ENCODE results near the gene DNLZ. TPM values are rescaled to one million over a fixed set of nuclear protein-coding genes. Genes with fewer than 3 reads are reported as not detected.
"Not testable (repeated sequence)": the region's sequence is repeated elsewhere in the genome, so short reads cannot be mapped to it uniquely, and the experiment has no call there.

DNLZ gene
- total and polyA plus RNA-seq, 4 donors: 12.4 to 18.1 (median 14.9) TPM

GRCh38 chr9:136405904-136406303 lies 42.4 kb upstream of the DNLZ start:
- H3K4me1 ChIP-seq (ENCODE audit: control insufficient read depth in 1 of 2, insufficient read depth in 2 of 2, low read length in 2 of 2); ATAC-seq (ENCODE audit: low FRiP score); H3K27ac ChIP-seq (ENCODE audit: low read depth in 1 of 2, low read length in 2 of 2); intact Hi-C loops (cut with DNase I); DNase-seq; H3K36me3 ChIP-seq (ENCODE audit: control insufficient read depth in 1 of 2, insufficient read depth in 2 of 2, low read length in 1 of 2); H3K9me3 ChIP-seq (ENCODE audit: control insufficient read depth, low read length); H3K4me3 ChIP-seq (ENCODE audit: low read length in 2 of 2); H3K27me3 ChIP-seq (ENCODE audit: control insufficient read depth in 1 of 2, insufficient read depth in 2 of 2, low read length in 1 of 2): not testable (repeated sequence)
- WGBS, 2 donors: 91 to 95% methylated on average over 10 of the region's 10 CpGs

GRCh38 chr9:136405481-136405880 lies 41.9 kb upstream of the DNLZ start:
- H3K36me3 ChIP-seq (ENCODE audit: control insufficient read depth in 1 of 2, insufficient read depth in 2 of 2, low read length in 1 of 2): no peaks in the 10 kb centered on the region
- intact Hi-C loops (cut with DNase I): no loop called here
- DNase-seq: no peak
- WGBS, 2 donors: 86 to 89% methylated on average over 7 of the region's 7 CpGs
- H3K4me1 ChIP-seq (ENCODE audit: control insufficient read depth in 1 of 2, insufficient read depth in 2 of 2, low read length in 2 of 2): no peaks in the 10 kb centered on the region
- ATAC-seq (ENCODE audit: low FRiP score): no peak
- H3K27me3 ChIP-seq (ENCODE audit: control insufficient read depth in 1 of 2, insufficient read depth in 2 of 2, low read length in 1 of 2): no peaks in the 10 kb centered on the region
- H3K9me3 ChIP-seq (ENCODE audit: control insufficient read depth, low read length): no peaks in the 10 kb centered on the region
- no peak overlapping the region for H3K27ac ChIP-seq (ENCODE audit: low read depth in 1 of 2, low read length in 2 of 2)
- H3K4me3 ChIP-seq (ENCODE audit: low read length in 2 of 2): no peak overlapping the region

GRCh38 chr9:136404801-136405136 lies 41.2 kb upstream of the DNLZ start:
- Histone ChIP-seq H3K27ac (ENCODE audit: low read depth in 1 of 2, low read length in 2 of 2) (no peak overlapping the region), H3K9me3 (ENCODE audit: control insufficient read depth, low read length) (no peaks in the 10 kb centered on the region), H3K4me1 (ENCODE audit: control insufficient read depth in 1 of 2, insufficient read depth in 2 of 2, low read length in 2 of 2) (no peaks in the 10 kb centered on the region), H3K27me3 (ENCODE audit: control insufficient read depth in 1 of 2, insufficient read depth in 2 of 2, low read length in 1 of 2) (no peaks in the 10 kb centered on the region), H3K4me3 (ENCODE audit: low read length in 2 of 2) (no peak overlapping the region), H3K36me3 (ENCODE audit: control insufficient read depth in 1 of 2, insufficient read depth in 2 of 2, low read length in 1 of 2) (no peaks in the 10 kb centered on the region)
- DNase-seq: no peak
- intact Hi-C loops (cut with DNase I): no loop called here
- ATAC-seq (ENCODE audit: low FRiP score): no peak
- 88 to 91% methylated on average over 14 of the region's 14 CpGs for WGBS, 2 donors

- Histone ChIP-seq H3K4me1 (ENCODE audit: control insufficient read depth in 1 of 2, insufficient read depth in 2 of 2, low read length in 2 of 2) (no peaks in the 10 kb centered on the region), H3K9me3 (ENCODE audit: control insufficient read depth, low read length) (no peaks in the 10 kb centered on the region), H3K27me3 (ENCODE audit: control insufficient read depth in 1 of 2, insufficient read depth in 2 of 2, low read length in 1 of 2) (no peaks in the 10 kb centered on the region), H3K36me3 (ENCODE audit: control insufficient read depth in 1 of 2, insufficient read depth in 2 of 2, low read length in 1 of 2) (no peaks in the 10 kb centered on the region), H3K27ac (ENCODE audit: low read depth in 1 of 2, low read length in 2 of 2) (no peak overlapping the region), H3K4me3 (ENCODE audit: low read length in 2 of 2) (no peak overlapping the region)
- WGBS, 2 donors: 89 to 90% methylated on average over 32 of the region's 32 CpGs
- intact Hi-C loops (cut with DNase I): no loop called here
- DNase-seq: no peak
- no peak for ATAC-seq (ENCODE audit: low FRiP score)
Measured at GRCh38 chr9:136403915-136404800, 40.6 kb upstream of the DNLZ start.

- H3K27ac ChIP-seq (ENCODE audit: low read depth in 1 of 2, low read length in 2 of 2): no peak overlapping the region
- H3K4me1 ChIP-seq (ENCODE audit: control insufficient read depth in 1 of 2, insufficient read depth in 2 of 2, low read length in 2 of 2): no peaks in the 10 kb centered on the region
- intact Hi-C loops (cut with DNase I): no loop called here
- no peaks in the 10 kb centered on the region for H3K27me3 ChIP-seq (ENCODE audit: control insufficient read depth in 1 of 2, insufficient read depth in 2 of 2, low read length in 1 of 2)
- no peak for DNase-seq
- no peak for ATAC-seq (ENCODE audit: low FRiP score)
- H3K9me3 ChIP-seq (ENCODE audit: control insufficient read depth, low read length): no peaks in the 10 kb centered on the region
- 93 to 95% methylated on average over 5 of the region's 5 CpGs for WGBS, 2 donors
- H3K4me3 ChIP-seq (ENCODE audit: low read length in 2 of 2): no peak overlapping the region
- H3K36me3 ChIP-seq (ENCODE audit: control insufficient read depth in 1 of 2, insufficient read depth in 2 of 2, low read length in 1 of 2): no peaks in the 10 kb centered on the region
Measured at GRCh38 chr9:136403538-136403914, 40.0 kb upstream of the DNLZ start.

- Histone ChIP-seq H3K4me3 (ENCODE audit: low read length in 2 of 2) (no peak overlapping the region), H3K4me1 (ENCODE audit: control insufficient read depth in 1 of 2, insufficient read depth in 2 of 2, low read length in 2 of 2) (no peaks in the 10 kb centered on the region), H3K27ac (ENCODE audit: low read depth in 1 of 2, low read length in 2 of 2) (no peak overlapping the region), H3K36me3 (ENCODE audit: control insufficient read depth in 1 of 2, insufficient read depth in 2 of 2, low read length in 1 of 2) (no peaks in the 10 kb centered on the region), H3K27me3 (ENCODE audit: control insufficient read depth in 1 of 2, insufficient read depth in 2 of 2, low read length in 1 of 2) (no peaks in the 10 kb centered on the region), H3K9me3 (ENCODE audit: control insufficient read depth, low read length) (no peaks in the 10 kb centered on the region)
- ATAC-seq (ENCODE audit: low FRiP score) (no peak), DNase-seq (no peak)
- intact Hi-C loops (cut with DNase I): no loop called here
- 68% methylated on average over 13 of the region's 13 CpGs for WGBS, 2 donors
Measured at GRCh38 chr9:136402067-136402466, 38.5 kb upstream of the DNLZ start.

GRCh38 chr9:136401173-136401922 lies 37.8 kb upstream of the DNLZ start:
- Histone ChIP-seq H3K27ac (ENCODE audit: low read depth in 1 of 2, low read length in 2 of 2) (no peak overlapping the region), H3K4me3 (ENCODE audit: low read length in 2 of 2) (no peak overlapping the region), H3K4me1 (ENCODE audit: control insufficient read depth in 1 of 2, insufficient read depth in 2 of 2, low read length in 2 of 2) (no peaks in the 10 kb centered on the region), H3K9me3 (ENCODE audit: control insufficient read depth, low read length) (no peaks in the 10 kb centered on the region), H3K27me3 (ENCODE audit: control insufficient read depth in 1 of 2, insufficient read depth in 2 of 2, low read length in 1 of 2) (no peaks in the 10 kb centered on the region), H3K36me3 (ENCODE audit: control insufficient read depth in 1 of 2, insufficient read depth in 2 of 2, low read length in 1 of 2) (no peaks in the 10 kb centered on the region)
- WGBS, 2 donors: 89 to 90% methylated on average over 18 of the region's 18 CpGs
- no peak for ATAC-seq (ENCODE audit: low FRiP score)
- intact Hi-C loops (cut with DNase I): no loop called here
- DNase-seq: no peak

- no peaks in the 10 kb centered on the region for H3K4me1 ChIP-seq (ENCODE audit: control insufficient read depth in 1 of 2, insufficient read depth in 2 of 2, low read length in 2 of 2)
- intact Hi-C loops (cut with DNase I): no loop called here
- ATAC-seq (ENCODE audit: low FRiP score) (peak; percentile 94), DNase-seq (peak; percentile 90 to 96)
- no peaks in the 10 kb centered on the region for H3K27me3 ChIP-seq (ENCODE audit: control insufficient read depth in 1 of 2, insufficient read depth in 2 of 2, low read length in 1 of 2)
- peak within 1 kb of the TSS; percentile 78 to 85 for H3K4me3 ChIP-seq (ENCODE audit: low read length in 2 of 2)
- H3K36me3 ChIP-seq (ENCODE audit: control insufficient read depth in 1 of 2, insufficient read depth in 2 of 2, low read length in 1 of 2): peaks cover 0 to 3% of the 10 kb centered on the region in 2 donors
- H3K9me3 ChIP-seq (ENCODE audit: control insufficient read depth, low read length): no peaks in the 10 kb centered on the region
- peak within 1 kb of the TSS in 1 of 2 donors; percentile 10 for H3K27ac ChIP-seq (ENCODE audit: low read depth in 1 of 2, low read length in 2 of 2)
- 4 to 5% methylated on average over 63 to 71 of the region's 71 CpGs for WGBS, 2 donors
Measured at GRCh38 chr9:136400038-136400834, 36.7 kb upstream of the DNLZ start, which contains the start of gene SNAPC4. TSS of gene SNAPC4 (minus strand) at chr9:136400170. CDS start at chr9:136398428, 1,742 bp downstream.

Data from aorta (tissue), 5 donors.